ENCODE data around the gene CUL4B.

Gene CUL4B

DNA sequence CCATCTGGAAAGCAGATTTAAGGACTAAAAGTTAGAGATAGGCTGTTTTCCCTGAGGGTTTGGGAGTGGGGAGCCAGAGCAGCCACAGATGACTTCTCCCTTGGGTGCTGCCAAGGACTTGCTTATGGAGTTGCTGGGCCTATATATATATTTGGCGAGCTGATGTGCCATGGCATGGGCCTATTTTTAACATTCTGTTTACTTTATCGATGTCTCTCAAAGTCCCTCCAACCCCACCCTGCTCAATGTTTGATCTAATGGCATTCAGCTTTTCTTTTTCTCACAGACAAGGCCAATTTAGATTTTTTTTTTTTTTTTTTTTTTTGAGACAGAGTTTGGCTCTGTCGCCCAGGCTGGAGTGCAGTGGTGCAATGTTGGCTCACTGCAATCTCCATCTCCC is 6.1 kb upstream of the CUL4B start:
- DNase-seq (ENCODE audit: insufficient read length, low spot score) (no peak), FAIRE-seq (no peak)
- TF ChIP-seq PAX5 (IDR thresholded peaks at IDR 0.05; ENCODE audit: insufficient read depth, low read length, severe bottlenecking) (no peak), POLR2A (IDR thresholded peaks at IDR 0.05; ENCODE audit: low read depth, low read length) (no peak), SPI1 (IDR thresholded peaks at IDR 0.05; ENCODE audit: low read depth, low read length) (no peak), TAF1 (IDR thresholded peaks at IDR 0.05; ENCODE audit: low read depth, low read length) (no peak), POLR2AphosphoS5 (IDR thresholded peaks at IDR 0.05; ENCODE audit: low read depth, low read length) (no peak), POU2F2 (IDR thresholded peaks at IDR 0.05; ENCODE audit: low read depth, low read length) (no peak)

DNA sequence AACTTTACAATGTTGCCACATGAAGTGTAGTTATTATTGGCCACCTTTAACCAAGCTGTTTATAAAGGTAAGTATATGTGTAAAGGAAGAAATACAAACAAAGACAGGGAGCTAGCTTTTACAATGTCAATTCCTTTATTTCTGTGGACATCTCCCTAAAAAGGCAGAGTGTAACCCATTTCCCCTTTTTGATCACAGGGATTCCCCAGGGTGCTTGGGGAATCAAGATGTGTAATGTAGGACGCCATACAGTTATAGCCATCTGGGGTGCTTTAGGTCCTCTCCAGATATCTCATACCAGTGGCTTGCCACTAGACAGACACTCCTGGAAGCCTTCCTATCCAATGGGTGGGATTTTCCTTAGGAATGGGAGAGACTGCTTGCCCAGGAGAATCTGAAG is 4.2 kb upstream of the CUL4B start:
- DNase-seq (ENCODE audit: insufficient read length, low spot score) = no peak
- peak; percentile 46 for TF ChIP-seq SPI1 (IDR thresholded peaks at IDR 0.05; ENCODE audit: low read depth, low read length)
- no peak for TF ChIP-seq TAF1 (IDR thresholded peaks at IDR 0.05; ENCODE audit: low read depth, low read length)
- TF ChIP-seq POLR2A (IDR thresholded peaks at IDR 0.05; ENCODE audit: low read depth, low read length) = no peak
- TF ChIP-seq POU2F2 (IDR thresholded peaks at IDR 0.05; ENCODE audit: low read depth, low read length) = no peak
- TF ChIP-seq PAX5 (IDR thresholded peaks at IDR 0.05; ENCODE audit: insufficient read depth, low read length, severe bottlenecking) = no peak
- TF ChIP-seq POLR2AphosphoS5 (IDR thresholded peaks at IDR 0.05; ENCODE audit: low read depth, low read length) = no peak
- no peak for FAIRE-seq

DNA sequence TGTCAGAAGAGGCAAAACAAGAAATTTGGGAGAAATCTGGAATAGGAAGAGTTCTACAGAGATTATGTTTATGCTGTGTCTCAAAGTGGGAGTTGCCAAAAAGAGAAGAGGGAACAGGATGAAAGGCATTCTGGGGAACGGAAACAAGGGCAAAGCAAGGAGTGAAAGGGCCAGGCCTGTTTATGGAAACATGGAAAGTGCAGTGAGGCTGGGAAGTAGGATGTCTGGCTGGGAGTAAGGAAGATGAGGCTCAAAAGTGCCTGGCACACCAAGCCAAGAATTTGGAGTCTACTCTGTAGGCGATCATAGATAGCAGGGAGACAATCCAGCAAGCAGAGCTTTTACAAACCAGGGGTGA is 1.8 kb upstream of the CUL4B start:
- no peak for DNase-seq (ENCODE audit: insufficient read length, low spot score)
- no peak for TF ChIP-seq PAX5 (IDR thresholded peaks at IDR 0.05; ENCODE audit: insufficient read depth, low read length, severe bottlenecking)
- no peak for TF ChIP-seq POU2F2 (IDR thresholded peaks at IDR 0.05; ENCODE audit: low read depth, low read length)
- TF ChIP-seq TAF1 (IDR thresholded peaks at IDR 0.05; ENCODE audit: low read depth, low read length) = no peak
- no peak for TF ChIP-seq SPI1 (IDR thresholded peaks at IDR 0.05; ENCODE audit: low read depth, low read length)
- TF ChIP-seq POLR2AphosphoS5 (IDR thresholded peaks at IDR 0.05; ENCODE audit: low read depth, low read length) = no peak
- no peak for FAIRE-seq

DNA sequence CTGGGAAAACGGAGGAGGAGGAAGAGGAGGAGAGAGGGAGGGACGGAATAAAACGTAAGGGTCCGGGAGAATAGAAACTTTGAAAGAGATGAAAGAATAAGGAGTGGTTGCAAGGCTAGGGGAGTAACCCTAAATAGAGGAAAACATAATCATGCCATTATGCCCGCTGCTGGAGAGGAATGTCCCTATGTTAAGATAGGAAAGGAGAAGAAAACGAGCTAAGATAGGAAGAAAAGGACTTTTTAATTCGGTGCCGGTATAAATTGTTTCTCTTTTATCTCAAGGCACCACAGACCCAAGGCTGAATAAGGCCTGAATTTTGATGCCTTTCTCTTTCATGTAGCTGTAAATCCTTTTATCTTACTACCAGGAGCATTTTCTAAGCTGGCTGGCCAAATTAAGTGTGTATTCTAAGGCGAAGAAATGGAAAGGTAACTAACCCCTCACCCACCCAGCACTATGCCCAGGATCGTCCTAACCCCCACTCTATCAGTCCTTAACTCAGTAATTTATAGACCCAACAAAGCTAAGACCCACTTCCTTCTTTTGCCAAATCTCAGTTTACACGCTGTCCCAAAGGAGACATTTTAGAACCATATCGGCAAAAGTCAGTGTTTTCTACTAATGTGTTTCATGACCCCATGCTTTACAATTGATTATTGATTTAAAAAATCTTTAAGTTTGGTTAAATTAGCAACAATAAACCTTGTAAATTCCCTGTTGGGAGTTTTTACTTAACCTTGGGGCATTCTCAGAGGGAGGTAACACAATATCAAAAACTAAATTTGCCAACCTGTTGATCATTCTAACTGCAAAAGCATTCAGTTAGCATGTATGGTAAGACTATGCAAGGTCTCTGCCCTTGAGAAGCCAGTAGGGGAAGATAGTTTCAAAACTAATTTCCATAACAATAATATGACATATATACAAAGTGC is 1.1 kb upstream of the CUL4B start:
- no peak for FAIRE-seq
- peak; percentile 82 for TF ChIP-seq SPI1 (IDR thresholded peaks at IDR 0.05; ENCODE audit: low read depth, low read length)
- no peak for TF ChIP-seq POLR2AphosphoS5 (IDR thresholded peaks at IDR 0.05; ENCODE audit: low read depth, low read length)
- no peak for DNase-seq (ENCODE audit: insufficient read length, low spot score)

DNA sequence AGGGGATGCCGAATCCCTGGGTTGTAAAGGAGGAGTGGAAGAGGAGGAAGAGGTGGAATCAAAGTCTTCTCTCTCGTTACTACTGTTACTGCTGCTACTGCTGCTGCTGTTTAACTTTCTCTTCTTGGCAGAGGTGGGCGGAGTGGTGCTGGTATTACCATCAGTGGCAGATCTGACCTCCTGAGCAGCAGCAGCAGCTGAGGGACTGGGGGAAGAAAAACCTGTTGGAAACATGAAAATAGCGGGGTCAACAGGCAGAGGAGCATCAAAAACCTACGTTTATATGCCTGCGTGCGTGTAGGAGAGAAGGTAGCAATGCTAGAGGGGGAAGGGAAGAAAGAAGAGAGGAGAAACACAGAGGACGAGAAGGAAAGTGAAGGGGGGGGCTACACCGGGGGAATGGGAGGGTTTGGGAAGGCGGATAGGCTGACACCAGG is 339 bp downstream of the CUL4B start:
- TF ChIP-seq TAF1 (IDR thresholded peaks at IDR 0.05; ENCODE audit: low read depth, low read length) = no peak
- TF ChIP-seq POU2F2 (IDR thresholded peaks at IDR 0.05; ENCODE audit: low read depth, low read length) = 0 out of 2 replicates have a peak, but pooled peaks have one; percentile 12
- DNase-seq (ENCODE audit: insufficient read length, low spot score) (no peak), FAIRE-seq (peak; percentile 83)

DNA sequence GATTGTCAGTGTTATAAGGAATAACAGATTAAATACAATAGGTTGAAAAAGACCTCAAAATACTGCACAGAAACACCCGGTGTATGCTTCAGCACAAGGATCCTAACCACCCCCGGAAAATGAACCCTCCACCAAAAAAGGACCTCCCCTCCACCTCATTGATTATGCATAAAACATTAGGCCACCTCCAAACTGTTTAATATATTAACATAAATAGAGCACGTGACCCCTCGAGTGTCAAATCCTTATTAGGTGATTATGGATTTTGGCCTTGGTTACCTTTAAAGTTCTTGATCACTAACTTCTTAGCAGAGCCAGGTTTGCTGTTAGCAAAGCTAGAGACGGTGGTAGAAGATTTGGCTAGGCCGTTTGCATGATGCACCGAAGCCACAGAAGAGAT is 958 bp downstream of the CUL4B start:
- no peak for TF ChIP-seq POLR2A (IDR thresholded peaks at IDR 0.05; ENCODE audit: low read depth, low read length)
- no peak for TF ChIP-seq POLR2AphosphoS5 (IDR thresholded peaks at IDR 0.05; ENCODE audit: low read depth, low read length)
- peak; percentile 51; the same call in 1 of the 2 replicates for TF ChIP-seq POU2F2 (IDR thresholded peaks at IDR 0.05; ENCODE audit: low read depth, low read length)
- no peak for DNase-seq (ENCODE audit: insufficient read length, low spot score)
- no peak for FAIRE-seq

DNA sequence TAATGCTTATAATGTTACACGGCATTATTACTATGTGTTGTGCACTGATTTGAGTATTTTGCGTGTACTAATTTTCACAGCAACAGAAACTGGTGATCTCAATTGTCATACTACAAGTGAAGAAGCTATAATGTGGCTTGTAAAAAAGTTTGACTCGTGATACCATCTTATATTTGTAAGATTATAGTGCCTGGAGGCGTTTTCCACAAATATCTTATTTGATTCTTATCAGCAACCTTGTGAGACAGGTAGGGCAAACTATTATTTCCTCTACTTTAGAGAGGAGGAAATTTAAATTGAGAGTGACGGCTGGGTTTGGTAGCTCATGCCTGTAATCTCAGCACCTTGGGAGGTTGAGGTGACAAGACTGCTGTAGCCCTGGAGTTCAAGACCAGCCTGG is 4.5 kb downstream of the CUL4B start:
- FAIRE-seq (no peak), DNase-seq (ENCODE audit: insufficient read length, low spot score) (no peak)
- TF ChIP-seq POLR2A (IDR thresholded peaks at IDR 0.05; ENCODE audit: low read depth, low read length) (no peak), PAX5 (IDR thresholded peaks at IDR 0.05; ENCODE audit: insufficient read depth, low read length, severe bottlenecking) (no peak)

DNA sequence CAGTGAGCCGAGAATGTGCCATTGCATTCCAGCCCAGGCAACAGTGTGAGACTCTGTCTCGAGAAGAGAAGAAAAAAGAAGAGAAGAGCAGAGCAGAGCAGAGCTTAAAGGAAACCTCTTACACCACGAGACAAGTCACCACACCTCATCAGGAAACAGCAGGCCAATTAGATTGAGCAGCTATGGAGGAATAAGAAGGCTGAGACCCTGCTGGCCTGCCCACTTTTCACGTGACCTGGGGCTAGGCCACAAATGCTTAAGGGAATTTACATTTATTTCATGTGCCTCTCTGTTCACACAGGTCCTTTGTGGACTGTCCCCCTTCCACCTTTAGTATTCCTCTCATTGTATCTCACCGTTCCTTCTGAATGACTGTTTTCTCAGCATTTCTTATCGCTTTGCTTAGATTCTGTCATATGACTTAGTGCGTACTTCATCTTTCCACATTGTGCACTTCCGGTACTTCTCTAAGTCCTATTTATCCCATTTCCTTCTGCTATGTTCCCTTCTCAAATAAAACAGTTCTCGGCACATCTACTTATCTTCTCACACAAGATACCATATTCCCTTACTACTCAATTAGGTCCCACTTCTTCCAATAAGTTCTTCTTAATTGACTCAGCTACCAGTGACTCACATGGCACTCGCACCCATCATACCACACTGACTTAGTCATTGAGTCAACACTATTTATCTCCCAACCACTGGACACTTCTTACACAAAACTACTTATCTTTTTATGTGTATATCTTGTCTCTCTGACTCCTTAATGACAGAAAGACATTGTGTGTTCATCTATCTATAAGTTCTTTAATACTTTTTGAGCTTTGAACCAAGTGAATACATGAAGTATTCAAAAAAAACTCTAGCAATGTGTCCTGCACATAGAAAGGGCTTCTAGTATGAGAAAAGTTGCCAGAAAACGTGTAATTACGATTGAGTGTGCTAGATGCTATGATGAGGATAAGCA is 11.0 kb downstream of the CUL4B start:
- TF ChIP-seq POLR2AphosphoS5 (IDR thresholded peaks at IDR 0.05; ENCODE audit: low read depth, low read length) (no peak), SPI1 (IDR thresholded peaks at IDR 0.05; ENCODE audit: low read depth, low read length) (no peak), POLR2A (IDR thresholded peaks at IDR 0.05; ENCODE audit: low read depth, low read length) (no peak), POU2F2 (IDR thresholded peaks at IDR 0.05; ENCODE audit: low read depth, low read length) (no peak), TAF1 (IDR thresholded peaks at IDR 0.05; ENCODE audit: low read depth, low read length) (no peak), PAX5 (IDR thresholded peaks at IDR 0.05; ENCODE audit: insufficient read depth, low read length, severe bottlenecking) (no peak)
- peak; percentile 86 for FAIRE-seq
- no peak for DNase-seq (ENCODE audit: insufficient read length, low spot score)

DNA sequence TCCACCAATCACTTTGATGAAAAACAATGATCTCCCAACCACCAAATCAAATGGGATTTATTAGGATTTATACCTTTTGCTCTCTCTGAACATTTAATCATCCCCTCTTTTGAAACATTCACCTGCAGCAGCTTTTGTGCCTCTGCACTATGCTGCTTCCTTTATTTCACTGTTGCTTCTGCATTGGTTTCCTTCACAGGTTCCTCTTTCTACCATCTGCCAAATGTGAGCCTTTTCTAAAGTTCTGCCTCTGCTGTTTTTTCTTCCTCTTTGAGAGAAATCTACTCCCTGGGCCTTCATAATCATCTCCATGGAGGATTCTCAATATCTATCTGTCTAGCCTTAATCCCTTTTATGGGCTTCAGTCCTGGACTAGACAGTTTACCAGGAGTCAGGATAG is 24.7 kb downstream of the CUL4B start:
- no peak for DNase-seq (ENCODE audit: insufficient read length, low spot score)
- FAIRE-seq = peak; percentile 31
- TF ChIP-seq POU2F2 (IDR thresholded peaks at IDR 0.05; ENCODE audit: low read depth, low read length) (no peak), PAX5 (IDR thresholded peaks at IDR 0.05; ENCODE audit: insufficient read depth, low read length, severe bottlenecking) (no peak), POLR2AphosphoS5 (IDR thresholded peaks at IDR 0.05; ENCODE audit: low read depth, low read length) (no peak), TAF1 (IDR thresholded peaks at IDR 0.05; ENCODE audit: low read depth, low read length) (no peak), POLR2A (IDR thresholded peaks at IDR 0.05; ENCODE audit: low read depth, low read length) (no peak), SPI1 (IDR thresholded peaks at IDR 0.05; ENCODE audit: low read depth, low read length) (no peak)
